ENCODE data around the gene PAXX. TPM values are rescaled to one million over a fixed set of nuclear protein-coding genes. Genes with fewer than 3 reads are reported as not detected.

The PAXX gene
- polyA plus RNA-seq, 1 donor (not counting 4 experiments of a cell fraction or from before 2014, with no cell fraction given), result 11.2 TPM

GRCh38 chr9:136962701-136963248 lies 29.4 kb upstream of the PAXX start:
- H3K9me1 ChIP-seq (ENCODE audit: control insufficient read depth, extremely low read depth, insufficient read depth, low read length), result no peaks in the 10 kb centered on the region
- TF ChIP-seq EZH2 (IDR thresholded peaks at IDR 0.05; ENCODE audit: low read length) (no peak), CTCF (optimal IDR thresholded peaks at IDR 0.05 in 1 of 3, IDR thresholded peaks at IDR 0.05 in 1 of 3, conservative IDR thresholded peaks at IDR 0.05 in 1 of 3; ENCODE audit: extremely low read depth in 1 of 3, insufficient read depth in 2 of 3, low read length in 3 of 3) (no peak)
- H3K9me3 ChIP-seq (ENCODE audit: control insufficient read depth, low read depth, low read length), result no peaks in the 10 kb centered on the region
- H3K4me2 ChIP-seq (ENCODE audit: control insufficient read depth, extremely low read depth, insufficient read depth, low read depth, low read length), result no peak overlapping the region
- no peaks in the 10 kb centered on the region for H4K20me1 ChIP-seq (ENCODE audit: control insufficient read depth, extremely low read depth, insufficient read depth, low read length)
- no peaks in the 10 kb centered on the region for H3K79me2 ChIP-seq (ENCODE audit: control insufficient read depth, insufficient read depth, low read length)
- no peak overlapping the region for H3K4me3 ChIP-seq (ENCODE audit: control insufficient read depth in 2 of 3, extremely low read depth in 1 of 3, insufficient read depth in 2 of 3, low read depth in 1 of 3, low read length in 3 of 3)
- DNase-seq (ENCODE audit: low read depth, low spot score), result no peak
- H3K9ac ChIP-seq (ENCODE audit: control insufficient read depth, extremely low read depth, insufficient read depth, low read length), result no peak overlapping the region
- H3K27me3 ChIP-seq (ENCODE audit: control insufficient read depth, extremely low read depth, insufficient read depth, low read length), result peaks cover 5% of the 10 kb centered on the region
- no peaks in the 10 kb centered on the region for H3K36me3 ChIP-seq (ENCODE audit: control insufficient read depth in 2 of 2, extremely low read depth in 1 of 2, insufficient read depth in 2 of 2, low read length in 2 of 2)
- no peak overlapping the region for H2AFZ ChIP-seq (ENCODE audit: control insufficient read depth, low read length)
- no peak for FAIRE-seq
- no peak overlapping the region for H3K27ac ChIP-seq (ENCODE audit: control insufficient read depth, insufficient read depth, low read length)
- peaks cover 8% of the 10 kb centered on the region for H3K4me1 ChIP-seq (ENCODE audit: control insufficient read depth, extremely low read depth, insufficient read depth, low read length)
- dilution Hi-C loops (cut with MboI; ENCODE audit: extremely low pct_ligation_motif_present, low sequenced_read_pairs), result no loop called here

- H3K79me2 ChIP-seq (ENCODE audit: control insufficient read depth, insufficient read depth, low read length), result no peaks in the 10 kb centered on the region
- no peaks in the 10 kb centered on the region for H3K9me3 ChIP-seq (ENCODE audit: control insufficient read depth, low read depth, low read length)
- DNase-seq (ENCODE audit: low read depth, low spot score), result no peak
- dilution Hi-C loops (cut with MboI; ENCODE audit: extremely low pct_ligation_motif_present, low sequenced_read_pairs), result no loop called here
- no peaks in the 10 kb centered on the region for H4K20me1 ChIP-seq (ENCODE audit: control insufficient read depth, extremely low read depth, insufficient read depth, low read length)
- H2AFZ ChIP-seq (ENCODE audit: control insufficient read depth, low read length), result no peak overlapping the region
- no peak for FAIRE-seq
- peaks cover 8% of the 10 kb centered on the region for H3K4me1 ChIP-seq (ENCODE audit: control insufficient read depth, extremely low read depth, insufficient read depth, low read length)
- no peaks in the 10 kb centered on the region for H3K36me3 ChIP-seq (ENCODE audit: control insufficient read depth in 2 of 2, extremely low read depth in 1 of 2, insufficient read depth in 2 of 2, low read length in 2 of 2)
- H3K27ac ChIP-seq (ENCODE audit: control insufficient read depth, insufficient read depth, low read length), result no peak overlapping the region
- H3K27me3 ChIP-seq (ENCODE audit: control insufficient read depth, extremely low read depth, insufficient read depth, low read length), result no peaks in the 10 kb centered on the region
- H3K4me3 ChIP-seq (ENCODE audit: control insufficient read depth in 2 of 3, extremely low read depth in 1 of 3, insufficient read depth in 2 of 3, low read depth in 1 of 3, low read length in 3 of 3), result no peak overlapping the region
- H3K9me1 ChIP-seq (ENCODE audit: control insufficient read depth, extremely low read depth, insufficient read depth, low read length), result no peaks in the 10 kb centered on the region
- no peak overlapping the region for H3K4me2 ChIP-seq (ENCODE audit: control insufficient read depth, extremely low read depth, insufficient read depth, low read depth, low read length)
- TF ChIP-seq CTCF (optimal IDR thresholded peaks at IDR 0.05 in 1 of 3, IDR thresholded peaks at IDR 0.05 in 1 of 3, conservative IDR thresholded peaks at IDR 0.05 in 1 of 3; ENCODE audit: extremely low read depth in 1 of 3, insufficient read depth in 2 of 3, low read length in 3 of 3) (no peak), EZH2 (IDR thresholded peaks at IDR 0.05; ENCODE audit: low read length) (no peak)
- no peak overlapping the region for H3K9ac ChIP-seq (ENCODE audit: control insufficient read depth, extremely low read depth, insufficient read depth, low read length)
Observed at GRCh38 chr9:136963341-136963740, 28.9 kb upstream of the PAXX start.
